Measurements from ENCODE around the gene OR52W1. TPM values are rescaled to one million over a fixed set of nuclear protein-coding genes. Genes with fewer than 3 reads are reported as not detected.
"Not testable (repeated sequence)": the region's sequence is repeated elsewhere in the genome, so short reads cannot be mapped to it uniquely, and the experiment has no call there.

The OR52W1 gene
- total RNA-seq, 1 donor from 2014 or later = not detected

- DNase-seq (ENCODE audit: low read depth) = no peak
Observed at GRCh38 chr11:6216501-6216900, 17.5 kb downstream of the OR52W1 start.

- no peak for DNase-seq (ENCODE audit: low read depth)
Observed at GRCh38 chr11:6217722-6218121, 18.7 kb downstream of the OR52W1 start.

- DNase-seq (ENCODE audit: low read depth) = peak; percentile 74
Observed at GRCh38 chr11:6219359-6219758, 20.3 kb downstream of the OR52W1 start.

GRCh38 chr11:6223854-6224253 is 24.8 kb downstream of the OR52W1 start:
- no peak for DNase-seq (ENCODE audit: low read depth)

- DNase-seq (ENCODE audit: low read depth) = no peak
Observed at GRCh38 chr11:6224421-6224820, 25.4 kb downstream of the OR52W1 start.

- no peak for DNase-seq (ENCODE audit: low read depth)
Observed at GRCh38 chr11:6225024-6225423, 26.0 kb downstream of the OR52W1 start.

- no peak for DNase-seq (ENCODE audit: low read depth)
Observed at GRCh38 chr11:6225896-6226295, 26.9 kb downstream of the OR52W1 start.

- no peak for DNase-seq (ENCODE audit: low read depth)
Observed at GRCh38 chr11:6228520-6228919, 29.5 kb downstream of the OR52W1 start.

- no peak for DNase-seq (ENCODE audit: low read depth)
Observed at GRCh38 chr11:6229911-6230310, 30.9 kb downstream of the OR52W1 start.

- no peak for DNase-seq (ENCODE audit: low read depth)
Observed at GRCh38 chr11:6232899-6233298, 33.9 kb downstream of the OR52W1 start.

- DNase-seq (ENCODE audit: low read depth) = no peak
Observed at GRCh38 chr11:6233984-6234386, 35.0 kb downstream of the OR52W1 start.

- peak; percentile 100 for DNase-seq (ENCODE audit: low read depth)
Observed at GRCh38 chr11:6234387-6235107, 35.5 kb downstream of the OR52W1 start, which contains the start of gene FHIP1B. Gene FHIP1B, minus strand, starts transcription at chr11:6234636. Its CDS starts 10,120 bp downstream, at chr11:6224516.

GRCh38 chr11:6237266-6237665 is 38.2 kb downstream of the OR52W1 start:
- DNase-seq (ENCODE audit: low read depth) = no peak

- no peak for DNase-seq (ENCODE audit: low read depth)
Observed at GRCh38 chr11:6237761-6238302, 38.8 kb downstream of the OR52W1 start.

- DNase-seq (ENCODE audit: low read depth) = no peak
Observed at GRCh38 chr11:6238902-6239301, 39.9 kb downstream of the OR52W1 start, which contains the start of gene CNGA4. Gene CNGA4, plus strand, starts transcription at chr11:6239089. Its CDS starts 118 bp downstream, at chr11:6239207.

GRCh38 chr11:6240139-6240538 is 41.1 kb downstream of the OR52W1 start:
- no peak for DNase-seq (ENCODE audit: low read depth)

- no peak for DNase-seq (ENCODE audit: low read depth)
Observed at GRCh38 chr11:6240781-6241180, 41.8 kb downstream of the OR52W1 start.

- DNase-seq (ENCODE audit: low read depth) = no peak
Observed at GRCh38 chr11:6241316-6241715, 42.3 kb downstream of the OR52W1 start.

GRCh38 chr11:6245536-6245935 is 46.5 kb downstream of the OR52W1 start:
- no peak for DNase-seq (ENCODE audit: low read depth)

- no peak for DNase-seq (ENCODE audit: low read depth)
Observed at GRCh38 chr11:6248248-6248647, 49.2 kb downstream of the OR52W1 start.

- DNase-seq (ENCODE audit: low read depth) = not testable (repeated sequence)
Observed at GRCh38 chr11:6248897-6249296, 49.9 kb downstream of the OR52W1 start.
